MCF 10A (cell line): ENCODE results near the gene ATP11B. TPM values are rescaled to one million over a fixed set of nuclear protein-coding genes. Genes with fewer than 3 reads are reported as not detected.

Source experiments
- BruUV-seq: library from RNA; stranded (reverse); fragments of 400-500 nt; replicated peaks from 2 replicates; lab custom pipeline; 2021; lab: Mats Ljungman, UMichigan
- CTCF ChIA-PET: fragments of 300-600 bp; sonication (Branson Sonifier 250); formaldehyde crosslinking; extraction: SDS; loops from one replicate; lab custom pipeline; 2021; ENCODE audit warnings: antibody characterized with exemption, inconsistent platforms; lab: Yijun Ruan, JAX
- POLR2A ChIA-PET: fragments of 300-600, 350-650 bp; sonication (Branson Sonifier 250); formaldehyde crosslinking; extraction: SDS; loops from one replicate; lab custom pipeline; 2020; ENCODE audit warnings: antibody characterized with exemption, inconsistent platforms; lab: Yijun Ruan, JAX
- DNase-seq: peaks from one replicate; pipeline ENCODE4 v3.0.0-alpha.2; 2018; ENCODE audit not compliant: unreplicated experiment
- H3K27ac Mint-ChIP-seq: one replicate; pipeline ENCODE4 v1.8.0; 2022; ENCODE audit warnings: mild to moderate bottlenecking, low read depth, mixed read lengths; ENCODE audit not compliant: unreplicated experiment
- H3K27me3 Mint-ChIP-seq: one replicate; pipeline ENCODE4 v1.8.0; 2022; ENCODE audit warnings: mixed read lengths; ENCODE audit not compliant: insufficient read depth, unreplicated experiment
- H3K36me3 Mint-ChIP-seq: one replicate; pipeline ENCODE4 v1.8.0; 2022; ENCODE audit warnings: mild to moderate bottlenecking, moderate library complexity, mixed read lengths; ENCODE audit not compliant: insufficient read depth, unreplicated experiment
- H3K4me1 Mint-ChIP-seq: one replicate; pipeline ENCODE4 v1.8.0; 2022; ENCODE audit warnings: mixed read lengths; ENCODE audit not compliant: insufficient read depth, unreplicated experiment
- H3K4me3 Mint-ChIP-seq: one replicate; pipeline ENCODE4 v1.8.0; 2022; ENCODE audit warnings: mild to moderate bottlenecking, moderate library complexity, mixed read lengths; ENCODE audit not compliant: unreplicated experiment
- H3K9me3 Mint-ChIP-seq: one replicate; pipeline ENCODE4 v1.8.0; 2022; ENCODE audit warnings: mixed read lengths; ENCODE audit not compliant: unreplicated experiment
- CTCF ChIP-seq: fragments of 200-600 bp; IDR thresholded peaks from one replicate; pipeline ENCODE4 v1.8.0; 2022; ENCODE audit warnings: antibody characterized with exemption, mild to moderate bottlenecking; ENCODE audit not compliant: unreplicated experiment
- intact Hi-C: fragments of 100-400 bp; cut with micrococcal nuclease; formaldehyde crosslinking; loops from 2 replicates; pipeline ENCODE4 v1.14.1; 2022
- total RNA-seq: library from RNA; stranded (reverse); gene quantifications from 2 replicates; pipeline ENCODE4 v1.2.3, GENCODE V29; 2022

Gene ATP11B
- total RNA-seq, 1 experiment from 2014 or later: 66.2 TPM

GRCh38 chr3:182812123-182812522 is 18.8 kb downstream of the ATP11B start:
- Mint-ChIP-seq H3K36me3 (no peaks in the 10 kb centered on the region), H3K4me3 (no peak overlapping the region), H3K27me3 (no peaks in the 10 kb centered on the region), H3K9me3 (no peaks in the 10 kb centered on the region), H3K4me1 (peaks cover 8% of the 10 kb centered on the region), H3K27ac (no peak overlapping the region)
- no peak for TF ChIP-seq CTCF
- BruUV-seq: no TSS peak
- intact Hi-C loops: no loop called here
- no peak for DNase-seq
- ChIA-PET CTCF (no interaction called here), POLR2A (no interaction called here)

DNA sequence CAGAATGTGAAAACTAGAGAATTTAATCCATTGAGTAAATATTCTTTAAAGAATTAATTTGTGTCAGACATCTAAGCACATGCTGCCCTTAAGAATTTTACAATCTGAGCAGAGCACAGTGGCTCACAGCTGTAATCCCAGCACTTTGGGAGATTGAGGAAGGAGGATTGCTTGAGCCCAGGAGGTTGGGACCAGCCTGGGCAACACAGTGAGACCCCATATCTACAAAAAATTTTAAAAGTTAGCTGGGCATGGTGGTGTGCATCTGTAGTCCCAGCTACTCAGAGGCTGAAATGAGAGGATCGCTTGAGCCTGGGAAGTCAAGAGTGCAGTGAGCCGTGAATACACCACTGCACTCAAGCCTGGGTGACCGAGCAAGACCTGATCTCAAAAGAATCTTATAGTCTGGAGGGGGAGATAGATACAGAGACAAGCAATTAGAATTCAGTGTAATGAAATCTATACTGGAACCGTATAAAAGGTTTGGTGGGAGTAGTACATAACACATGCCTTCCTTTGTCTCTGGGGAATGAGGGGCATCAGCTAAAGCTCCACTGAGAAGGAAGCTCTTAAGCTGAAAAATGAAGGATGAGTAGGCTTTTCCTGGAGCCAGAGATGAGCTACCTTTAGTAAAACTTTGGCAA is 21.2 kb downstream of the ATP11B start:
- no peak for DNase-seq
- peaks cover 6% of the 10 kb centered on the region for H3K4me1 Mint-ChIP-seq
- H3K9me3 Mint-ChIP-seq: no peaks in the 10 kb centered on the region
- ChIA-PET CTCF (interaction anchor here (0.6 to 1.5 kb wide), 2 partner anchors 10 to 19 kb away, joined by 3 read pairs; no protein-coding TSS in a partner anchor), POLR2A (interaction anchor here (1.7 to 4.1 kb wide), 2 partner anchors 14 to 21 kb away, joined by 5 to 33 read pairs; partner anchors contain the start of gene ATP11B)
- intact Hi-C loops: no loop called here
- no peaks in the 10 kb centered on the region for H3K36me3 Mint-ChIP-seq
- no peak for TF ChIP-seq CTCF
- no peak overlapping the region for H3K27ac Mint-ChIP-seq
- H3K27me3 Mint-ChIP-seq: no peaks in the 10 kb centered on the region
- H3K4me3 Mint-ChIP-seq: no peak overlapping the region
- no TSS peak for BruUV-seq

GRCh38 chr3:182816181-182816580 is 22.9 kb downstream of the ATP11B start:
- no peak for DNase-seq
- BruUV-seq: no TSS peak
- Mint-ChIP-seq H3K4me3 (no peak overlapping the region), H3K36me3 (peaks cover 5% of the 10 kb centered on the region), H3K9me3 (no peaks in the 10 kb centered on the region), H3K27ac (no peak overlapping the region), H3K27me3 (no peaks in the 10 kb centered on the region), H3K4me1 (peaks cover 6% of the 10 kb centered on the region)
- CTCF ChIA-PET: interaction anchor here (1.0 to 1.5 kb wide), 2 partner anchors 21 to 46 kb away, joined by 3 read pairs; no protein-coding TSS in a partner anchor
- no peak for TF ChIP-seq CTCF
- intact Hi-C loops: no loop called here
- POLR2A ChIA-PET: interaction anchor here (1.1 to 4.1 kb wide), 3 partner anchors 8 to 22 kb away, joined by 5 to 33 read pairs (median 6); partner anchors contain the start of gene ATP11B

DNA sequence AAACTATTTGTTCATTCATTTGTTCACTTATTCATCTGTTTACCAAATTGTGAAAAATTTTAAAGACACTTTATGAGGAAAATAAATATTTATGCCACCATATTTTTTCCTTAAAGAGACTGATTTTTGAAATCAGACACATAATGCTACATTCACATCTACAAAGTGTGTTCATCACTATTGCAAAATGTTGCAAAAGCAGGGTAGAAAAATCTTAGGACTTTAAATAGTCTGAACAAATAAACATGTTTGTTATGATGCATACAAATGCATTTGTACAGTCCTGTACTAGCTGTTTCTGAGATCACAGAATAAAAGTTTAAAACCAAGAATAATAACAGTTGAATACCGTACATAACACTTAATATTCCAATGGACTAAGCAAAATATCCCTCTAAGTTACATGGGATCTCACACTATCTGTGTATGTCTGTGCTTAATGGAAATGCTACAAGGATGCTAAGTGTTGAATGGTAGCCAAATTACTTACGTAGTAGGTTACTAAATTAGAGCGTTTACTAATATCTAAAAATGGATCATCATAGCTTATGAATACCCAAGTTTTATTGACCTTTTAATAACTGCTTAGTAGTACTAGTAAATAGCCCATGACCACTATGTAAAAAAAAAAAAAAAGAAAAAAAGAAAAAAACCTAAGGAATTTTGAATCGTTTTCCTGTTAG is 25.1 kb downstream of the ATP11B start:
- H3K9me3 Mint-ChIP-seq: no peaks in the 10 kb centered on the region
- intact Hi-C loops: no loop called here
- ChIA-PET POLR2A (interaction anchor here (1.3 to 4.1 kb wide), 3 partner anchors 10 to 25 kb away, joined by 3 to 33 read pairs (median 16); partner anchors contain the start of gene ATP11B), CTCF (no interaction called here)
- no TSS peak for BruUV-seq
- peaks cover 6% of the 10 kb centered on the region for H3K4me1 Mint-ChIP-seq
- peaks cover 8% of the 10 kb centered on the region for H3K36me3 Mint-ChIP-seq
- no peak overlapping the region for H3K27ac Mint-ChIP-seq
- no peak overlapping the region for H3K4me3 Mint-ChIP-seq
- no peak for TF ChIP-seq CTCF
- no peak for DNase-seq
- H3K27me3 Mint-ChIP-seq: no peaks in the 10 kb centered on the region
